ENCODE results near the gene POLD4.
A peak's percentile ranks its signal among the peaks of the same experiment; 100 is the strongest.

Gene POLD4

DNA sequence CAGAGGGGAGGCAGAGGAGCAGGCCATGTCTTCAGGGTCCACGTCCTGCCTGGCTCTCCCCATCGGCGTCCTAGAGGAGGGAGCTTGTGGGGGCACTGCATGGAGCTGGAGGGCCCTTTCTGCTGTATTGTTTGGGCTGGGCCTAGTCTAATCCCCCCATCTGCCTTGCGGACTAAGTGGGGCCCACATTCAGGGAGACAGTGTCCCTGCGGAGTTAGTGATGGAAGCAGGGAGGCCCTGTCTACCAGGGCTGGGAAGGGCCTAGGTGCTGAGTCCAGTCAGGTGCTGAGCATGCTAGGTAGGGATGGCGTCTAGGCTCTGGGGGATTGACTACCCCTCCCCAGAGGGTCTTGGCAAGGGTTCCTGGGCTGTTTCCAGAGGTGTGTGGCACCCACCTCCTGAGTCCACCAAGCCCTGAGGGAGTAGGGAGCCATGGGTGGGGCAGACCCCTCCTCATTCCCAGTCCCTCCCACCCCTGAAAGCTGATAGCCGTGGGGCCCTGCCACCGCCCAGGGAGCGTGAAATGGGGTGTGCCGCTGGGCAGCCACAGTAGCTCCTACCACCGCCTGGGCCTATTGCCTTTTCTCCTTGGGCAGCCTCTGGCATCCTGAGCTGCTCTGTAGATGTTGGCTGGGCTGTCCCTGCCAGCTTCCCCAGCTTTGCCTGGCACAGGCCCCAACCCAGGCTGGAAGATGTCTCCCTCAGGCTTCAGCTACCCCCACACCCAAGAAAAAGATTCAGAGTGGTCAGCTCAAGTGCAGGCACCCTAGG, 1.9 kb upstream of the POLD4 start:
- DNase-seq, result peak; percentile 9

DNA sequence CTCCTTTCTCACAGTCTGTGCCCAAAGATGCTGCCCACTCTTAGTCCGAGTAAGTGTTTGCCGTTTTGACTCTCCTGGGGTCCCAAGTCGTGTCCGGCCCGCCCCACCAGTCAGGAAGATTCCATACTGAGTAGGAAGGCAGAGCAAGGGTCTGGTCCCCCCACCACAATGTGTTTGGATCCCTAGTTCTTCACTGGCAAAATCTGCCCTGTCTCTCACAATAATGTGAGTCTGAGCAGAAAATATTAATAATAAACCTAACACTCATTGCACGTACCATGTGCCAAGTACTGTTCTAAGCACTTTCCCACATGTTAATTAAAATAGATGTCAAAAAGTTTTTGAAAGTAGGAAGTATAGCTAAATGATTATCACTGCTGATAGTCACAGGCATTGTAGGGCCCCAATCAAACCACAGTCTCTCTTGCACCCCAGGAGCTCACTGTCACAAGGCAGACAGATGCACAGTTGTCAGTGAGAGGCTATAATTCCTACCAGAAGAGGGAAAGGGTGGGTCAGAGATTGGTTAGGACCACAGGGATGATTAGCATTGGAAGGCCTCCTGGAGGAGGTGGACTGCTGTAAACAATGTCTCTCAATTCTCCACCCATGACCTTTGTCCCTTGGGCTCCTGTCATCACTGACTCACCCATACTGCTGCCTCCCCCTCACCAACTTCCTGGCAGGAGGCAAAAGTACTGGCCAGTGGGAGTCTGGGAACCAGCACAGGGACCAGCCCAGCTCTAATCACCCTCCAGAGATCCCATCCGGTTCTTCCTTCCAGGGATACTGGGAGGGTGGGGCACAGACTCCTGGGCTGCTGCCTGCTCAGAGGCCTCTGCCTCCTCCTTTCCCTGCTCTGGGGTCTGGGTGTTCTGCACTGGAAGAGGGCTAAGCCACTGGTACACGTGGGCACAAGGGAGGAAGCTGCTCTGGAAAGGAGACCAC, 1.0 kb upstream of the POLD4 start:
- DNase-seq, result peak; percentile 12

GRCh38 chr11:67352546-67353316, 615 bp downstream of the POLD4 start:
- no peak for DNase-seq

DNA sequence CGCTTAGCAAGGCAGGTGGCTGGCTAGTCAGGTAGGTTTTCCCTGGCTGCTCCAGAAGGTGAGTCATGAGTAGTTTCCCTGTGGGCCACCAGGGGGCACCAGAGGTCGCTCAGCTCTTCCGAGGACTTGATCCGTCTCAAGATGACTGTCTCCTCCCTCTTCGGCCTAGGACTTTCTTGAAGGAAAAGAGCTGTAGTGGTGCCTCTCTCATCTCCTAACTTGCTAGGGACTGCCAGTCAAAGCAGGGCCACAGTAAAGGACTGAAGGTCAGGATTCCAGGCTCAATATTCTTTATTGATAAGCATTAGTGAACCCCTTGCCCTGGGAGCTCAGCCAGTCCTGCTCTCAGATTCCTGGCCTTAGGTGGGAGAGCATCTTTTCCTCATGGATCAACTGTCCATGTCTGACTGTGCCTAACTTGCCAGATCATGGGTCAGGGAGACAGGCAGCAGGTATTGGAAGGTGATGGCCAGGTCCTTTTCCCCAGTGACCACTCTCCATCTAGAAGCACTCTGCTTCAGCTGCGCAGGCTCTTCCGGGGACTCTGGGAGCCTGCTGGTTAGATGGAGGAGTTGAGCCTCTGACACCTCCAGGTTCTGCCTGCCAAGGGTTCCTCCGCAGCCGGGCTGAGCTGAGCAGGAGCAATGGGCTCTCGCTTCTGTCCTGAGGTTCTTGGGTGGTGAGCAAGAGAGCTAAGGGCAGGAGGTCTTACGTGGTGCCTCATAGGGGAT, 1.9 kb downstream of the POLD4 start:
- DNase-seq, result peak; percentile 48

- no peak for DNase-seq
Observed at GRCh38 chr11:67349928-67350465, 3.3 kb downstream of the POLD4 start.

DNA sequence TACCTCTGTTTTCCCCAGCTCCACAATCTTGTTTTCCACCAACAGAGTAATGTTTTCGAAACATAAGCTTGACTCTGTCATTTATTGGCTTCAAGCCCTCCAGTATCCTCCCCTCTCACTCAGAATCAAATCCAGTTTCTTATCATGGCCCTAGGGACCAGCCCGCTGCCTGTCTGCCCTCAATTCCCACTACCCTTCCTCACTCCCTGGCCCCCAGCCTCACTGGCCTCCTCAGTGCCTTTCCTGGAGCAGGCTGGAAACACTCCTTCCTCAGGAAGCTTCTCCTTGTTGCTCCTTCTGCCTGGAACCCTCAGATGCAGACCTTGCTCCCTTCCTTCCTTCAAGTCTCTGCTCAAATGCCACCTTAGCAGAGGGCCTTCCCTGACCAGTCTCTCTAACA, 3.9 kb downstream of the POLD4 start:
- no peak for DNase-seq

DNA sequence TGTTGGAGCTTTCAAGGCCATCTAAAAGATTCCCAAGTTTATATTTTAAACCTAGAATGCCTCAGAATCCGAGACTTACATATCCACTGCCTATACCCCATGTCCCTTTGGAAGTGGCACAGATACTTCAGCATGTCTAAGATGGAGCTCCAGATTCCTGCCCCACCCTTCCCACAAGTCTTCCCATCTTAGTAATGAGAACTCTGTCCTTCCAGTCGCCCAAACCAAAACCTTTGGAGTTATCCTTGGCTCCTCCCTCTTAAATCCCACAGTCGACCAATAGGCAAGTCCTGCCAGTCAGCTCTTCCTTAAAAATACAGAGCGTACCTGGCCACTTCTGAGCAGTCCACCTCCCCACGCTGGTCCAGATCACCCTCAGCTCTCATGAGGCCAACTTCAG, 4.3 kb downstream of the POLD4 start:
- DNase-seq, result no peak

DNA sequence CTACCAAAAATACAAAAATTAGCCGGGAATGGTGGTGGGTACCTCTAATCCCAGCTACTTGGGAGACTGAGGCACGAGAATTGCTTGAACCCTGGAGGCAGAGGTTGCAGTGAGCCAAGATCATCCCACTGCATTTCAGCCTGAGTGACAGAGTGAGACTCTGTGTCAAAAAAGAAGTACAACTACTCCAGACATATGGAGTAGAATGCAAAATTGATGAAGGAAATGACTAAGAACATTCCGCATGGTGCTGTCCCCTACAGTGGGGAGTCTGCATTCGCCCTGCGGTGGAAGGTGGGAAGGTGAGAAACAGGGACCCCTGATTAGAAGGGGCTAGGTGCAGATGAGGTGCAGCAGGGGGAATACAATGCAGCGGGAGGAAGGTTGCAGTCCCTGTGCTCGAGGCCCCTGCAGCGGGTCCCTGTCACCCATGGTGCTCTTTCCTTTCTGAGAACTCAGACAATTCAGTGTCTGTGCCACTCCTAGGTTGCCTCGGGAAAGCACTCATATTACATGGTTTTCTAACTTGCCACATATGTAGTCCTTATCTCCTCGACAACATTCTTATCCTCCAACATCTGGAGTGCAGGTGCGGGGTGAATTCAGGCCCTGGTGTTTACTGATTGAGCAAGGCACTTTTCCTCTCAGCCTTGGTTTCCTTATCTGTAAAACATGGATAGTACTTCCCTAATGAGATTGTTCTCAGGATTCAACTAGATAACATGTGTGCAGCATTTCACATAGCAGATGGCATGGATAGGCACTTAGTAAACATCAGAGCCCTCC, 5.2 kb downstream of the POLD4 start:
- DNase-seq, result no peak

DNA sequence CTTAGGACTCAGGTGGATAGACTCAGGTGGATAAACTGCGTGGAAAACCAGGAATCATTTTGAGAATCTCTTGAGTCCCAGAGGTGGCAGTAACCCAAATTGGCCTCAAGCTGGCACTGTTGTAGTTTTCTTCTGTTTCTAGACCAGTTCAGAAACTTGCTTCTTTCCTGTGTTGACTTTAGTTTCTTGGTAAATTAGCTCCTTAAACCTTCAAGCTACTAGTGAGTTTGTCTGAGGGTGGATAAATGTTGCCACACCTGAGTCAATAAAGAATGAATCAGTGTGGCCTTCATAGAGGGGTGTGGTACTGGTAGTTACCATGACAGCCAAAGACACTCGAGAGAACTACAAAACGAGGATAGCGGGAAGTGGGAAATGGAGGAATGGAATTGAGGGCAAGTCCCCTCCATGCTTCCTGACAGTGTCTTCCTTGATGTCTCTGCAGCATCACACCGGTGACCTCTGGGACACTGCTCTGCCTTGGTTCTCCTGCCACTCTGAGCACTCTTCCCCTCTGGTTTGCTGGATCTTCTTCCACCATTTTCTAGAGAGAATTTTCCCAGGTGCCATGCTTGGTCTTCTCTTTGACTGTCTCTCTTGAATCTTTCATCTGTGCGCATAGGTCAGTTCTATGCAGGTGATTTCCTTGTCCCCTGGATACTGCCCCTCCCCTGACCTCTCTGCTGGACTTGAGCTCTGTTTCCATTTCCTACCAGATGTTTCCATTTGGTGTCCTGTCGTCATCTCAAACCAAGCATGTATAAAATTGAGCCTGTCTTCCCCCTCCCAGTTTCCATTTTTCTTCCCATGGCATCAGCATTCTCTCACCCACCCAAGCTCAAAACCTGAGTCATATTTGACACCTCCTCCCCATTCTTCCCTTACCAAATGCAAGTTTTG, 7.2 kb downstream of the POLD4 start:
- no peak for DNase-seq

GRCh38 chr11:67345247-67345919, 8.0 kb downstream of the POLD4 start:
- DNase-seq, result no peak

DNA sequence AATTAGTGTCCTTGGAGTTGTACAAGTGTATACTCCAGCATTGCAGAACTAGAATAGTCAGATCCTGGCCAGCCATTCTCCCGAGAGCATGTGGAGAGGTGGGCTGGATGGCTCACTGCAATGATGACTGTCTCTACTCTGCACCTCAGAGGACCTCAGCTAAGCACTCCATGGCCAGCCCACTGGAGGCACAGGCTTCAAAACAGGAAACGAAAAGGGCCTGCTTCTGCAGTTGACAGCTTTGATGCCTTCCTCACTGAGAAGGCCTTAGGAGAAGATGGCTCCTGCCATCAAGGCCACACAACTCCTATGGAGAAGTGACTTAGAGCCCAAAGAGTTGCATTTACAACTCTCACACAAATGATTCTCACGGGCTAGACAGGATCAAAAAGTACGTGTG, 9.1 kb downstream of the POLD4 start:
- no peak for DNase-seq

- DNase-seq, result no peak
Observed at GRCh38 chr11:67337257-67337656, 16.1 kb downstream of the POLD4 start.

- no peak for DNase-seq
Observed at GRCh38 chr11:67332081-67332691, 21.2 kb downstream of the POLD4 start.

DNA sequence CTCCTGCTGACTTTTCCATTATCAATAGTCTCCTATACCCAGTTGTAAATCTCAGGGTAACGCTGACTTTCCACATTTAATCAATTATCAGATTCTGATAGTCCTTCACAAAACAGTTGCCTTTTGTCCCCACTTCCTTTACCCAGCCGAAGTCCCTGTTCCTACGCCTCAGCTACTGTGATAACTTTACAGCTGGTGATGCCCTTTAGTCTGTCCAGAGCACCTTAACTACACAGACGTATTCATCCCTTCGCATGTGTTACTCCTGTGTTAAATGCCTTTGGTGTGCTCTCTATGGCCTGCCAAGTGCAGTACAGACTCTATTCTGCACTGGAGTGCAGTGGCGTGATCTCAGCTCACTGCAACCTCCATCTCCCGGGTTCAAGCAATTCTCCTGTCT, 29.8 kb downstream of the POLD4 start:
- DNase-seq, result no peak

GRCh38 chr11:67322049-67322448, 31.3 kb downstream of the POLD4 start:
- DNase-seq, result no peak

DNA sequence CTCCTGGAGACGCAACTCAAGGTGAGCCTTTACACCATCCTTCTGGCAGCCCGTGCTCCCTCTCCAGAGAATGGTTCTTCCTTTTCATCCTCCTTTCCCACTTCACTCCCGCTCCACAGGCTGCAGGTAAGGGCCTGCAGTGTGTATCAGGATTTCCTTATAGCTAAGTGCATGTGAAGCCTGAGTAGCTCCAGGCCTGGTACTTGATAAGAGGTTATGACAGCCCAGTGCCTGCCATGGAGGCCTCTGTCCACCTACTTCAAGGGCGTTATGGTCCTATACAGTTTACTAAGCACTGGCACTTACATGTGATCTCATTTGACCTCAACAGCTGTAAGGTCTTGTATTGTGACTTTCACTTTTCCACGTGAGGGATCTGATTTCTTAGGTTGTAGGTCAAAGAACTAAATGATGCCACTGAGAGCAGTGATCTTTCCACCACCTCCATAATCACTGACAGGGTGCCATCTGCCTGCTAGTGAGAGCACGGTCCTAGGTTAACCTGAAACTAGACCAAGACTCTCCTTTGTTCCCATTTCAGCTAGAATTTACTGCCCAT, 32.0 kb downstream of the POLD4 start:
- no peak for DNase-seq

DNA sequence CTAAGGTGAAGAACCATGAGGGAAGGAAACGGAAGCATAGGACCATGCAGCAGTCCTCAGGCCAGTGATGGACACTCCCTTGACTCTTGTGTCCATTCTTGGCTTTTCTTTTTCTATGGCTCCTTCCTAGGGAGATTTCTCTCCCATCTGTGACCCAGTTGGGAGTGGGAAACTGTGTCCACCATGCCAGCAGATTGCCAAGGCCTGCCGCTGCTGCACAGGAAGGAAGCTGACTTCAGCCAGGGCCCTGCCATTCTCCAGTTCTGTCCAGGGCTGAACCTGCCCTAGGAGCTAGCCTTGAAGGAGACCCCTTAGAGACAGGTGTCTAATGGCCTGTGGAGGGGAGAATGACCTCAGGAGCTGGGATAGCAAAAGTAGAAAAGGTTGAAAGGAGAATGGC, 32.7 kb downstream of the POLD4 start:
- DNase-seq, result no peak

DNA sequence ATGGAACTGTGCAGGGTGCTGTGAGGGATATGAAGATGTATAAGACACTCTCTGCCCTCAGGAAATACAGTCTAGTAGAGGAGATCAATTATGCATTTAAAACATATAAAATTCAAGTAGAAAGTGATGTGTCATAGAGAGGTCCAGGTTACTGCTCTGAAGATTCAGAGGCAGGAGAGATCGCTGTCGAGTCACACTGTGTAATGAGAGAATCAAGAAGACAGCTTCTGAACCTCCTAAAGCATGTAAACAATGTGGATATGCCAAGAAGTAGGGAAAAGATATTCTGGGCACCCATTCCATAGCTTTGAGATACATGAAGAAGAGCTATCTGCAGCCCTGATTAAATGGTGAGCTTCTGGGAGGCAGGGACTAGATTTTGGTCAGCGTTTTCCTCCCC, 33.3 kb downstream of the POLD4 start:
- no peak for DNase-seq
